Activated B cell treated with CpG ODN at 0.5 μM for 24 hours (primary cell): Measurements from ENCODE around the gene ARHGAP30. TPM values are rescaled to one million over a fixed set of nuclear protein-coding genes. Genes with fewer than 3 reads are reported as not detected.

Experiments
- ATAC-seq: fragments of 200-7000 bp; cut with Tn5 transposase; one replicate; pipeline ENCODE4 v1.10.0; 2021; ENCODE audit warnings: low read depth, mild to moderate bottlenecking, moderate library complexity
- CTCF ChIA-PET: fragments of 350-600 bp; sonication (Branson Sonifier 250); formaldehyde crosslinking; loops from one replicate; lab custom pipeline; 2021; ENCODE audit warnings: antibody characterized with exemption; lab: Charles Lee
- POLR2A ChIA-PET: fragments of 350-600 bp; sonication (Branson Sonifier 250); formaldehyde crosslinking; loops from one replicate; lab custom pipeline; 2021; ENCODE audit warnings: antibody characterized with exemption; lab: Charles Lee
- DNase-seq: peaks from one replicate; pipeline ENCODE4 v3.0.0; 2022
- H3K27ac Mint-ChIP-seq: one replicate; pipeline ENCODE4 v1.8.0; 2020; ENCODE audit warnings: mixed read lengths
- H3K27me3 Mint-ChIP-seq: one replicate; pipeline ENCODE4 v1.8.0; 2021; ENCODE audit warnings: mixed read lengths
- H3K36me3 Mint-ChIP-seq: one replicate; pipeline ENCODE4 v1.8.0; 2021; ENCODE audit warnings: low read depth, mixed read lengths
- H3K4me1 Mint-ChIP-seq: one replicate; pipeline ENCODE4 v1.8.0; 2021; ENCODE audit warnings: mixed read lengths
- H3K4me3 Mint-ChIP-seq: one replicate; pipeline ENCODE4 v1.8.0; 2020; ENCODE audit warnings: mild to moderate bottlenecking, mixed read lengths
- H3K9me3 Mint-ChIP-seq: one replicate; pipeline ENCODE4 v1.8.0; 2020; ENCODE audit warnings: mixed read lengths
- intact Hi-C: fragments of 100-400 bp; cut with micrococcal nuclease; formaldehyde crosslinking; loops from one replicate; pipeline ENCODE4 v1.15.1; 2024
- total RNA-seq: library from RNA; stranded (reverse); gene quantifications from 2 replicates; pipeline ENCODE4 v1.2.3, GENCODE V29; 2022
- TF ChIP-seq, protein P1 (sequence below): fragments of 200-600 bp; IDR thresholded peaks from one replicate; pipeline ENCODE4 v1.8.0; 2022; ENCODE audit warnings: antibody characterized with exemption, mild to moderate bottlenecking

The ARHGAP30 gene
- total RNA-seq, 1 donor from 2014 or later, result 158 TPM

DNA sequence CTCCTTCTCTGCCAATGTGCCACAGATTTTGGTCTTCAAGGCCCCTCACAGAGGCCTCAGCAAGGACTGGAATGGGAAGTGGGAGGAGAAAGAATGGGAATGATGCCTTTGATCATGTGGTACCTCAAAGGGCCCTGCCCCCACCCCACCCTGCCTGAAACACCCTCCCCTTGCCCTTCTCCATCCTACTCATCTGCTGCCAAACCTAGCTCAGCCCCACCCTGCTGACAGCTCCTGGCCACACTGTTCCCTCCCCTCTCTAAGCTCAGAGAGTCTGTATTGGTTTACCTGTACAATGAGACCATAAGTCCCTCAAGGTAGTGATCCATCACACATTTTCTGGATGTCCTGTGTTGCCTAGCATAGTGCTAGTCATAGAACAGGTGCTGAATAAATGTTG lies 6.7 kb upstream of the ARHGAP30 start:
- ATAC-seq (no peak), DNase-seq (no peak)
- Mint-ChIP-seq H3K36me3 (no peaks in the 10 kb centered on the region), H3K27ac (no peak overlapping the region), H3K27me3 (peaks cover 2% of the 10 kb centered on the region), H3K4me3 (no peak overlapping the region), H3K9me3 (no peaks in the 10 kb centered on the region), H3K4me1 (peaks cover 5% of the 10 kb centered on the region)
- ChIA-PET CTCF (no interaction called here), POLR2A (interaction anchor here (0.7 to 1.8 kb wide), 2 partner anchors 21 to 107 kb away, joined by 3 to 7 read pairs; partner anchors contain the start of gene KLHDC9)
- intact Hi-C loops, result loop anchor here (2.0 kb wide), 1 partner anchor 14 kb away; no protein-coding TSS in a partner anchor
- TF ChIP-seq, protein P1, sequence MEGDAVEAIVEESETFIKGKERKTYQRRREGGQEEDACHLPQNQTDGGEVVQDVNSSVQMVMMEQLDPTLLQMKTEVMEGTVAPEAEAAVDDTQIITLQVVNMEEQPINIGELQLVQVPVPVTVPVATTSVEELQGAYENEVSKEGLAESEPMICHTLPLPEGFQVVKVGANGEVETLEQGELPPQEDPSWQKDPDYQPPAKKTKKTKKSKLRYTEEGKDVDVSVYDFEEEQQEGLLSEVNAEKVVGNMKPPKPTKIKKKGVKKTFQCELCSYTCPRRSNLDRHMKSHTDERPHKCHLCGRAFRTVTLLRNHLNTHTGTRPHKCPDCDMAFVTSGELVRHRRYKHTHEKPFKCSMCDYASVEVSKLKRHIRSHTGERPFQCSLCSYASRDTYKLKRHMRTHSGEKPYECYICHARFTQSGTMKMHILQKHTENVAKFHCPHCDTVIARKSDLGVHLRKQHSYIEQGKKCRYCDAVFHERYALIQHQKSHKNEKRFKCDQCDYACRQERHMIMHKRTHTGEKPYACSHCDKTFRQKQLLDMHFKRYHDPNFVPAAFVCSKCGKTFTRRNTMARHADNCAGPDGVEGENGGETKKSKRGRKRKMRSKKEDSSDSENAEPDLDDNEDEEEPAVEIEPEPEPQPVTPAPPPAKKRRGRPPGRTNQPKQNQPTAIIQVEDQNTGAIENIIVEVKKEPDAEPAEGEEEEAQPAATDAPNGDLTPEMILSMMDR, result no peak

DNA sequence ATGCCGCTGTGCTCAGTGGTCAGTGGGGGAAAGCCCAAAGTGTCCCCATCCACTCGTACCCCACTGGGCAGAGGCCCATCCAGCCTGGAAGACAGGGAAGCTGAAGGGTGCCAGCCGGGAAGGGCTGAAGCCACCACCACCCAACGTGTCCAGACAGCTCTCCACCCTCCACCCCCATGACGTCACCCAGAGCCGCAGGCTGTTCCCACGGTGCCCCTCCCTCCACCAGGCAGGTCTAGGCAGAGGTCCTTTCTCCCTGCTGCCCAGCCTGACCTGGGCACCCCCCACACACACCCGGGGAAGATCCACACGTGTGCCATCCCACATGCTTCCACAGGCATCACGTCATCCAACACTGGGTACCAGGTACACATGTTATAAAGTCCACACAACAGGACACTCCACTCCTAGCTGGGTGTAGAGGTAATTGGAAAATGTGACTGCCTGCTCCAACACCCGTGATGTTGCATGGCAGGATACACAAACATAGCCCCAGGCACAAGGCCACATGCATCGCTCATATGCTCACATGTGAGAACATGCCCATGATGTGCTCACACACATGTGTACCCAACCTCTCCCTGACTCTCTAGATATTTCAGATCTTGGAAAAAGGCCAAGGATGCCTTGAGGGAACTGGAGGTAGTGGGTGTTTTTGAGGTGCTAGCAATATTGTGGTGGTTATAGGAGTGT lies 5.1 kb upstream of the ARHGAP30 start:
- ATAC-seq (no peak), DNase-seq (no peak)
- Mint-ChIP-seq H3K9me3 (no peaks in the 10 kb centered on the region), H3K27ac (no peak overlapping the region), H3K4me3 (no peak overlapping the region), H3K27me3 (peaks cover 2% of the 10 kb centered on the region), H3K4me1 (peaks cover 17% of the 10 kb centered on the region), H3K36me3 (peaks cover under 1% of the 10 kb centered on the region)
- TF ChIP-seq, protein P1, result no peak
- ChIA-PET POLR2A (no interaction called here), CTCF (interaction anchor here (1.6 kb wide), 1 partner anchor 23 kb away, joined by 8 read pairs; no protein-coding TSS in a partner anchor)
- intact Hi-C loops, result no loop called here

DNA sequence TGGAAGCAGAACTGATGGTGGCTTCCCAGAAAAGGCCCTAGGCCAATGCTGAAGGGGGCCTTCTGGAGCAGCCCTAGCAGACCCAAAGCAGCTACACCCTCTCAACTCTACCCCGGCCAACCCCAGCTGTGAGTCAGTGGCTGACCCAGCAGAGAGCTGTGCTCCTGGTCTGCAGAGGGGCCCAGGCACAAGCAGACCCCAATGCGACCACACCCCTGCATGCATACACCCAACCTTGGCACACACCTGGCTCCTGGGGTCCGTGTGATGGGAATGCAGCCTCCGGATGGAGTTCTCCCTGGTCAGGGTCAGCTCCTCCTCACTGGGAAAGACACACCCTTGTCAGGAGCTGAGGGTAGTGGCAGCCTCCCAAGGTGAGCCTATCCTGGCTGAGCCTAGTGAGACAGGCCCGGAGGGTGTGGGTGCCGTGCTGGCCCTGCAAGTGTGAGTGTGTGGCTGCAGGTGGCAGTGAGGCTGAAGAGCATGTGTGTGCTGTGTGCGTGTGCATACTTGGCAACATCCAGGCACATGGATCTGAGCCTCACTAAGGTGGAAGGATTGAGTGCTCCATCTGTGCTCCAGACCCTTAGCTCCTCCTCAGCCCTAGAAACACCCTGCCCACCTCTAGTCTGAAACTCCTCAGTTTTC lies 3.9 kb upstream of the ARHGAP30 start:
- H3K36me3 Mint-ChIP-seq, result peaks cover 11% of the 10 kb centered on the region
- H3K9me3 Mint-ChIP-seq, result no peaks in the 10 kb centered on the region
- ATAC-seq (no peak), DNase-seq (no peak)
- TF ChIP-seq, protein P1, result no peak
- intact Hi-C loops, result no loop called here
- H3K4me1 Mint-ChIP-seq, result peaks cover 23% of the 10 kb centered on the region
- ChIA-PET POLR2A (interaction anchor here (9.8 kb wide), 1 partner anchor 28 kb away, joined by 285 read pairs; the partner anchor contains the start of gene USF1), CTCF (interaction anchor here (1.6 to 4.6 kb wide), 2 partner anchors 24 to 76 kb away, joined by 8 to 18 read pairs; no protein-coding TSS in a partner anchor)
- H3K27me3 Mint-ChIP-seq, result no peaks in the 10 kb centered on the region
- H3K4me3 Mint-ChIP-seq, result no peak overlapping the region
- no peak overlapping the region for H3K27ac Mint-ChIP-seq

DNA sequence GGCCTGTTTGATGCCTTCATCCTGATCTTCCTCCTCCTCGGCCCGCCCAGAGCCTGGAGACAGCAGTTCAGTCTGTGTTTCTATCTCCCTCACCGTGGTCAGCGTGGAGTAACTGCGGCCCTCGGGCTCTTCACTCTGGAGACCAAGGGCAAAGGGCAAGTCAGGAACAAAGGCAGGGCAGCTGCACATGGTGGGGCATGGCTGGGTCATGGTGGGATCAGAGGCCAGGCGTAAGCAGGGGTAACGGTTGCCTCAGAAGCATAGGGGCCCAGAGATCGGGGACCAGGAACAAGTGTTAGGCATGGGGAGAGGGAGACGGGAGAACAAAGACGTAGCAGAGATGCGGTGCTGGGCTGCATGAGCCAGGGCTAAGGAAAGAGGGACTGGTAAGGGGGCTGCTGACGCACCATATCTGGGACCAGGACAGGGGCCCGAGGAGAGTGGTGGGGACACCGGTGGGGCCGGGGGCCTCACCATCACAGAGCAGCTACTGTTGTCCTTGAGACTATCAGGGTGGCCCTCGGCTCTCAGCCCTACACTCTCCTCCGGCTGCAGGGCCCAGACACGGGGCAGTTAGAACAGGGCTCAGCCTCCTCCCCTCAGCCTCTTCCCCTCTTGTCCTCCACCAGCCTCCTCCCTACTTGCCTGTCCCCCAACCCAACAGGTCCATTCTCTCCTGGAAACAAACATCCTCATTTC lies 3.2 kb upstream of the ARHGAP30 start:
- TF ChIP-seq, protein P1, result no peak
- Mint-ChIP-seq H3K27ac (no peak overlapping the region), H3K27me3 (no peaks in the 10 kb centered on the region), H3K4me1 (peaks cover 29% of the 10 kb centered on the region), H3K36me3 (peaks cover 17% of the 10 kb centered on the region), H3K4me3 (no peak overlapping the region), H3K9me3 (no peaks in the 10 kb centered on the region)
- no peak for DNase-seq
- intact Hi-C loops, result loop anchor here (1.0 kb wide), 1 partner anchor 309 kb away; no protein-coding TSS in a partner anchor
- ChIA-PET POLR2A (interaction anchor here (1.0 to 9.8 kb wide), 3 partner anchors 24 to 109 kb away, joined by 3 to 285 read pairs (median 4); partner anchors contain the start of gene USF1), CTCF (interaction anchor here (1.6 to 6.2 kb wide), 6 partner anchors 20 to 75 kb away, joined by 3 to 95 read pairs (median 12); partner anchors contain the start of genes KLHDC9, NIT1 and PFDN2)
- ATAC-seq, result no peak
